GM19238 (cell line): ENCODE results near the gene OLFM4.
"Not testable (repeated sequence)": the region's sequence is repeated elsewhere in the genome, so short reads cannot be mapped to it uniquely, and the experiment has no call there.

Source experiments
- DNase-seq: peaks from one replicate; pipeline ENCODE4 v3.0.0; 2011; ENCODE audit warnings: low spot score; ENCODE audit not compliant: insufficient read length

Gene OLFM4

GRCh38 chr13:53028637-53029203 is at the start of gene OLFM4:
Gene OLFM4 (plus strand): TSS chr13:53028813. CDS start chr13:53028837, 24 bp downstream.
- no peak for DNase-seq

GRCh38 chr13:52978989-52979388 is 49.6 kb upstream of the OLFM4 start:
- DNase-seq: no peak

GRCh38 chr13:52980695-52981094 is 47.9 kb upstream of the OLFM4 start:
- no peak for DNase-seq

GRCh38 chr13:52983836-52984235 is 44.8 kb upstream of the OLFM4 start:
- no peak for DNase-seq

GRCh38 chr13:52984881-52985363 is 43.7 kb upstream of the OLFM4 start:
- no peak for DNase-seq

GRCh38 chr13:52991344-52992020 is 37.1 kb upstream of the OLFM4 start:
- no peak for DNase-seq

GRCh38 chr13:52992110-52992509 is 36.5 kb upstream of the OLFM4 start:
- no peak for DNase-seq

GRCh38 chr13:52994051-52994450 is 34.6 kb upstream of the OLFM4 start:
- no peak for DNase-seq

- DNase-seq: no peak
Measured at GRCh38 chr13:52994865-52995264, 33.7 kb upstream of the OLFM4 start.

- DNase-seq: no peak
Measured at GRCh38 chr13:52995946-52996345, 32.7 kb upstream of the OLFM4 start.

- no peak for DNase-seq
Measured at GRCh38 chr13:52997951-52998876, 30.4 kb upstream of the OLFM4 start.

- no peak for DNase-seq
Measured at GRCh38 chr13:52999093-52999696, 29.4 kb upstream of the OLFM4 start.

GRCh38 chr13:53001444-53002225 is 27.0 kb upstream of the OLFM4 start:
- no peak for DNase-seq

- DNase-seq: no peak
Measured at GRCh38 chr13:53004573-53004972, 24.0 kb upstream of the OLFM4 start.

GRCh38 chr13:53005626-53006025 is 23.0 kb upstream of the OLFM4 start:
- no peak for DNase-seq

- no peak for DNase-seq
Measured at GRCh38 chr13:53007872-53008271, 20.7 kb upstream of the OLFM4 start.

- DNase-seq: no peak
Measured at GRCh38 chr13:53010374-53011105, 18.1 kb upstream of the OLFM4 start.

- DNase-seq: no peak
Measured at GRCh38 chr13:53012707-53013106, 15.9 kb upstream of the OLFM4 start.

GRCh38 chr13:53013113-53013512 is 15.5 kb upstream of the OLFM4 start:
- DNase-seq: no peak

GRCh38 chr13:53014018-53014417 is 14.6 kb upstream of the OLFM4 start:
- DNase-seq: not testable (repeated sequence)
